DND-41 (cell line): ENCODE measurements around the gene PON3.

Experiments
- ATAC-seq: fragments of 200-7000 bp; cut with Tn5 transposase; 3 replicates; pipeline ENCODE4 v1.9.1; 2021; ENCODE audit warnings: low read depth; ENCODE audit not compliant: insufficient read depth
- DNase-seq: peaks from one replicate; pipeline ENCODE4 v3.0.0-alpha.2; 2020
- H2AFZ ChIP-seq: 2 replicates; pipeline ENCODE4 v1.6.0; 2012; ENCODE audit warnings: low read depth, low read length
- H3K27ac ChIP-seq: 2 replicates; pipeline ENCODE4 v1.5.1; 2012; ENCODE audit warnings: low read length, inconsistent platforms
- H3K27me3 ChIP-seq: fragments of 200-600 bp; sonication (generic); 2 replicates; pipeline ENCODE4 v1.6.0; 2012; ENCODE audit warnings: low read length, mild to moderate bottlenecking, inconsistent platforms; ENCODE audit not compliant: insufficient read depth, poor library complexity
- H3K36me3 ChIP-seq: 2 replicates; pipeline ENCODE4 v1.5.1; 2012; ENCODE audit warnings: low read length, inconsistent platforms; ENCODE audit not compliant: insufficient read depth
- H3K4me1 ChIP-seq: 2 replicates; pipeline ENCODE4 v1.5.1; 2012; ENCODE audit warnings: mild to moderate bottlenecking, low read length; ENCODE audit not compliant: insufficient read depth
- H3K4me2 ChIP-seq: 2 replicates; pipeline ENCODE4 v1.6.0; 2012; ENCODE audit warnings: mild to moderate bottlenecking, moderate library complexity, low read length, inconsistent platforms; ENCODE audit not compliant: insufficient read depth
- H3K4me3 ChIP-seq, 2 experiments: fragments of 200-600 bp in 1 of 2; shearing (Covaris generic) in 1 of 2; 2 replicates each; pipeline ENCODE4 v1.5.1; 2012 to 2016; ENCODE audit warnings: inconsistent platforms in 2 of 2, low read length in 2 of 2, mild to moderate bottlenecking in 2 of 2, low read depth in 1 of 2, moderate library complexity in 1 of 2
- H3K79me2 ChIP-seq: 2 replicates; pipeline ENCODE4 v1.6.0; 2012; ENCODE audit warnings: low read length, inconsistent platforms; ENCODE audit not compliant: insufficient read depth
- H3K9ac ChIP-seq: 2 replicates; pipeline ENCODE4 v1.6.0; 2012; ENCODE audit warnings: low read depth, mild to moderate bottlenecking, inconsistent platforms, low read length, moderate library complexity
- H3K9me3 ChIP-seq: 2 replicates; pipeline ENCODE4 v1.5.1; 2012; ENCODE audit warnings: low read length, moderate library complexity, mild to moderate bottlenecking, inconsistent platforms; ENCODE audit not compliant: insufficient read depth, severe bottlenecking
- H4K20me1 ChIP-seq: 2 replicates; pipeline ENCODE4 v1.6.0; 2012; ENCODE audit warnings: low read length; ENCODE audit not compliant: insufficient read depth
- EZH2 ChIP-seq: IDR thresholded peaks from 3 replicates; pipeline ENCODE4 v1.6.1; 2012; ENCODE audit warnings: borderline replicate concordance, low read depth, mild to moderate bottlenecking, moderate library complexity, low read length, inconsistent platforms; ENCODE audit not compliant: severe bottlenecking
- TF ChIP-seq, protein P1 (sequence below): IDR thresholded peaks from 2 replicates; pipeline ENCODE4 v1.5.1; 2012; ENCODE audit warnings: borderline replicate concordance, low read length, moderate library complexity, mild to moderate bottlenecking; ENCODE audit not compliant: poor library complexity, severe bottlenecking; ENCODE audit errors: extremely low read depth

Gene PON3

GRCh38 chr7:95405208-95405607 lies 9.0 kb upstream of the PON3 start:
- ATAC-seq (no peak), DNase-seq (no peak)
- no peak overlapping the region for H3K4me2 ChIP-seq
- no peaks in the 10 kb centered on the region for H3K79me2 ChIP-seq
- no peaks in the 10 kb centered on the region for H3K36me3 ChIP-seq
- no peaks in the 10 kb centered on the region for H3K4me1 ChIP-seq
- no peak overlapping the region for H3K4me3 ChIP-seq
- TF ChIP-seq, protein P1, sequence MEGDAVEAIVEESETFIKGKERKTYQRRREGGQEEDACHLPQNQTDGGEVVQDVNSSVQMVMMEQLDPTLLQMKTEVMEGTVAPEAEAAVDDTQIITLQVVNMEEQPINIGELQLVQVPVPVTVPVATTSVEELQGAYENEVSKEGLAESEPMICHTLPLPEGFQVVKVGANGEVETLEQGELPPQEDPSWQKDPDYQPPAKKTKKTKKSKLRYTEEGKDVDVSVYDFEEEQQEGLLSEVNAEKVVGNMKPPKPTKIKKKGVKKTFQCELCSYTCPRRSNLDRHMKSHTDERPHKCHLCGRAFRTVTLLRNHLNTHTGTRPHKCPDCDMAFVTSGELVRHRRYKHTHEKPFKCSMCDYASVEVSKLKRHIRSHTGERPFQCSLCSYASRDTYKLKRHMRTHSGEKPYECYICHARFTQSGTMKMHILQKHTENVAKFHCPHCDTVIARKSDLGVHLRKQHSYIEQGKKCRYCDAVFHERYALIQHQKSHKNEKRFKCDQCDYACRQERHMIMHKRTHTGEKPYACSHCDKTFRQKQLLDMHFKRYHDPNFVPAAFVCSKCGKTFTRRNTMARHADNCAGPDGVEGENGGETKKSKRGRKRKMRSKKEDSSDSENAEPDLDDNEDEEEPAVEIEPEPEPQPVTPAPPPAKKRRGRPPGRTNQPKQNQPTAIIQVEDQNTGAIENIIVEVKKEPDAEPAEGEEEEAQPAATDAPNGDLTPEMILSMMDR: no peak
- no peak for TF ChIP-seq EZH2
- H4K20me1 ChIP-seq: no peaks in the 10 kb centered on the region
- H2AFZ ChIP-seq: no peak overlapping the region
- H3K9ac ChIP-seq: no peak overlapping the region
- no peak overlapping the region for H3K27ac ChIP-seq
- H3K27me3 ChIP-seq: no peaks in the 10 kb centered on the region
- H3K9me3 ChIP-seq: no peaks in the 10 kb centered on the region

DNA sequence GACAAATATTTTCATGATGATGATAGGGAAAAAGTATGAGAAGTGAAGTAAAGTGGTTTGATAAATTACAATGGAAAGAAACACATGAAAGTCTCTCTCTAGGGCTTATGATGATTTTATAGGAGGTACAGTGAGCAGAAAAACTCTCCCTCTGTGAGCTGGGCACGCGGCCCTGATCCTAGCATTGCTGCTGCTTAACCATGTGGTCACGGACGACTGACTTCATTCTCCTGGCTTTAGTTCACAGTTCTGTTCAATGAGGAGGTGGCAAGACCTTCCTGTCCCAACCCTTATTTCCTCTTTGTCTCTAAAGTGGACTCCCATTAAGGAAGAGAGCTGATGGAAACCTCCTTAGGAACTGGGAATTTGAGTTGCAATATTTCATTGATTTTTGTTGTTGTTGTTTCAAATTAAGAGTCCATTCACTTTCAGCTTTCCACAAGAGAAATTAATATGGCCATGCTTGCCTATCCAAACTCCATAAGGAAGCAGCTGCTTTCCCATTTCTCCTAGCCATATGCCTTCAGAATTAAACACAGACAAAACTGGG lies 8.2 kb upstream of the PON3 start:
- Histone ChIP-seq H3K4me2 (no peak overlapping the region), H3K79me2 (no peaks in the 10 kb centered on the region), H3K4me1 (no peaks in the 10 kb centered on the region), H3K9ac (no peak overlapping the region), H4K20me1 (no peaks in the 10 kb centered on the region), H3K27ac (no peak overlapping the region), H3K9me3 (no peaks in the 10 kb centered on the region), H3K27me3 (no peaks in the 10 kb centered on the region), H3K4me3 (no peak overlapping the region), H3K36me3 (no peaks in the 10 kb centered on the region), H2AFZ (no peak overlapping the region)
- ATAC-seq: no peak
- no peak for DNase-seq
- TF ChIP-seq, protein P1: no peak
- no peak for TF ChIP-seq EZH2

DNA sequence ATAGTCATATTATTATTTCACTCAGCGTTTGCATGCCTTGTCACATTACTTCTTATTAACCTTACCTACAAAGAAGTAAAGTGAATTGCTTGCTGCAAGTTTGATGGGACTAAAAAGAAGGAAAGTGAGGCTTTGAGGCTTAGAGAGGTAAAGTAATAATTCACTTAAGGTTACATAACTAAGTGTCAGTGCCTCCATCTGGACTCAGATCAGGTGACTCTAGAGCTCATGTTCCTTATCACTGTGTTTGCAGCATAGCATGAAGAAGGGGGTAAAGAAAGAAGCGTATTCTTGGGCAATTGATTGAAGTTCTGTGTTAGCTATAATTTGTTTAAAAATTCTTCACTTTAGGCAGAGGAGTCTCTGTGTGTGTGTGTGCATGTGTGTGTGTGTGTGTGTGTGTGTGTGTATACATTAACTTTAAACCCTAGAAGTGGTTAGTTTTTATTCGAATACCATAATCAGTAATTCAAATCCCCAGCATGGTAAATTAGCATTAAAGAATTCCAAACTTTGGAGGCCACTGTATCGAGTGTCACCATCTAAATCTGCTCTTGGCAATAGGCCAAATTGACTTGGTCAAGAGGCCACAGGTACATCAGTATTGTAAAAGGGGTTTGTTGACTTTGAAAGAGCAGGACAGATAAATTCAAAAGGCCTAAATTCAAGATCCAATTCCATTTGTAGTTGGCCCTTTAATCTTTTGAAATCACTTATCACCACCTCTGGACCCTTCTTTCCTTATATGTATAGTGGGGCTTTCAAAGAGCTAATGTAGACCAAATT lies 2.2 kb upstream of the PON3 start:
- DNase-seq (no peak), ATAC-seq (no peak)
- Histone ChIP-seq H3K4me2 (no peak overlapping the region), H3K27me3 (peaks cover under 1% of the 10 kb centered on the region), H4K20me1 (no peaks in the 10 kb centered on the region), H3K9ac (no peak overlapping the region), H3K79me2 (no peaks in the 10 kb centered on the region), H3K4me1 (no peaks in the 10 kb centered on the region), H3K36me3 (no peaks in the 10 kb centered on the region), H3K9me3 (no peaks in the 10 kb centered on the region), H3K4me3 (no peak overlapping the region), H2AFZ (no peak overlapping the region; the same call in 1 of the 2 replicates), H3K27ac (no peak overlapping the region)
- no peak for TF ChIP-seq EZH2
- TF ChIP-seq, protein P1: no peak

- no peaks in the 10 kb centered on the region for H3K36me3 ChIP-seq
- H2AFZ ChIP-seq: no peak overlapping the region
- H3K4me2 ChIP-seq: no peak overlapping the region
- H3K4me3 ChIP-seq: no peak overlapping the region
- peaks cover 2% of the 10 kb centered on the region for H3K27me3 ChIP-seq
- DNase-seq (no peak), ATAC-seq (no peak)
- H3K4me1 ChIP-seq: no peaks in the 10 kb centered on the region
- TF ChIP-seq EZH2: no peak
- TF ChIP-seq, protein P1: no peak
- no peaks in the 10 kb centered on the region for H4K20me1 ChIP-seq
- no peaks in the 10 kb centered on the region for H3K9me3 ChIP-seq
- H3K27ac ChIP-seq: no peak overlapping the region
- no peaks in the 10 kb centered on the region for H3K79me2 ChIP-seq
- no peak overlapping the region for H3K9ac ChIP-seq
Observed at GRCh38 chr7:95397381-95397780, 1.2 kb upstream of the PON3 start.
